Loucy (cell line): Measurements from ENCODE around the gene CAST.

Experiments
- EZH2phosphoT487 ChIP-seq: fragments of 200-600 bp; IDR thresholded peaks from 2 replicates; pipeline ENCODE4 v1.6.1; 2018; ENCODE audit warnings: antibody characterized with exemption, mild to moderate bottlenecking, moderate library complexity, borderline replicate concordance
- TF ChIP-seq, protein P1 (sequence below): fragments of 200-600 bp; sonication (generic); conservative IDR thresholded peaks from 2 replicates; pipeline ENCODE4 v1.5.1; 2014; ENCODE audit warnings: mild to moderate bottlenecking, antibody characterized with exemption, low read length

DNA sequence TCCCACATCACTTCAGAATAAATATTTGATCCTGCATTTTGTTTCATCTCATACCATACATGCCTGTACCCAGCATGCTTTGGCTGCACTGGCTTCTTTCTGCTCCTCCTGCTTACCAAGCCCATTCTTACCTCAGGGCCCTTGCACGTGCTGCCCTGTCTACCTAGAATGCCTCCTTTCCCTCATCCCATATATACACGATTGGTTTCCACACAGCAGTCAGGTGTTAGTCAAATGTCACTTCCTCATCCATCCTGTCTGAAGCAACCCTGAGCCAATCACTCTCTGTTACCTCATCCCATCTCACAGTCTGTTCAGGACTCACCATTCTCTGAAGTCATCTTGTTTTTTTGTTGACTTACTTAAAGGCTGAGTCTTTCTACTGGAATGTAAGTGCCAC lies 30.3 kb downstream of the CAST start:
- TF ChIP-seq, protein P1, sequence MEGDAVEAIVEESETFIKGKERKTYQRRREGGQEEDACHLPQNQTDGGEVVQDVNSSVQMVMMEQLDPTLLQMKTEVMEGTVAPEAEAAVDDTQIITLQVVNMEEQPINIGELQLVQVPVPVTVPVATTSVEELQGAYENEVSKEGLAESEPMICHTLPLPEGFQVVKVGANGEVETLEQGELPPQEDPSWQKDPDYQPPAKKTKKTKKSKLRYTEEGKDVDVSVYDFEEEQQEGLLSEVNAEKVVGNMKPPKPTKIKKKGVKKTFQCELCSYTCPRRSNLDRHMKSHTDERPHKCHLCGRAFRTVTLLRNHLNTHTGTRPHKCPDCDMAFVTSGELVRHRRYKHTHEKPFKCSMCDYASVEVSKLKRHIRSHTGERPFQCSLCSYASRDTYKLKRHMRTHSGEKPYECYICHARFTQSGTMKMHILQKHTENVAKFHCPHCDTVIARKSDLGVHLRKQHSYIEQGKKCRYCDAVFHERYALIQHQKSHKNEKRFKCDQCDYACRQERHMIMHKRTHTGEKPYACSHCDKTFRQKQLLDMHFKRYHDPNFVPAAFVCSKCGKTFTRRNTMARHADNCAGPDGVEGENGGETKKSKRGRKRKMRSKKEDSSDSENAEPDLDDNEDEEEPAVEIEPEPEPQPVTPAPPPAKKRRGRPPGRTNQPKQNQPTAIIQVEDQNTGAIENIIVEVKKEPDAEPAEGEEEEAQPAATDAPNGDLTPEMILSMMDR: no peak
- TF ChIP-seq EZH2phosphoT487: no peak
